GM18505 (cell line): ENCODE results near the gene ZNF438.
"Not testable (repeated sequence)": the region's sequence is repeated elsewhere in the genome, so short reads cannot be mapped to it uniquely, and the experiment has no call there.

ENCODE experiments used
- ATAC-seq: cut with Tn5 transposase; IDR thresholded peaks from one replicate; pipeline ENCODE4 v1.9.1; 2021; ENCODE audit not compliant: unreplicated experiment
- POLR2A ChIP-seq: IDR thresholded peaks from 4 replicates; pipeline ENCODE4 v1.6.1; 2011; ENCODE audit warnings: borderline replicate concordance; ENCODE audit not compliant: insufficient read depth, insufficient read length; ENCODE audit errors: extremely low read depth

ZNF438 gene

GRCh38 chr10:30959836-30960210 is 71.8 kb downstream of the ZNF438 start:
- ATAC-seq, result peak; percentile 22
- no peak for TF ChIP-seq POLR2A

DNA sequence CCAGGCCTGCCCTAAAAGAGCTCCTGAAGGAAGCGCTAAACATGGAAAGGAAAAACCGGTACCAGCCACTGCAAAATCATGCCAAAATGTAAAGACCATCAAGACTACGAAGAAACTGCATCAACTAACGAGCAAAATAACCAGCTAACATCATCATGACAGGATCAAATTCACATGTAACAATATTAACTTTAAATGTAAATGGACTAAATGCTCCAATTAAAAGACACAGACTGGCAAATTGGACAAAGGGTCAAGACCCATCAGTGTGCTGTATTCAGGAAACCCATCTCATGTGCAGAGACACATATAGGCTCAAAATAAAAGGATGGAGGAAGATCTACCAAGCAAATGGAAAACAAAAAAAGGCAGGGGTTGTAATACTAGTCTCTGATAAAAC is 82.4 kb downstream of the ZNF438 start:
- not testable (repeated sequence) for ATAC-seq

DNA sequence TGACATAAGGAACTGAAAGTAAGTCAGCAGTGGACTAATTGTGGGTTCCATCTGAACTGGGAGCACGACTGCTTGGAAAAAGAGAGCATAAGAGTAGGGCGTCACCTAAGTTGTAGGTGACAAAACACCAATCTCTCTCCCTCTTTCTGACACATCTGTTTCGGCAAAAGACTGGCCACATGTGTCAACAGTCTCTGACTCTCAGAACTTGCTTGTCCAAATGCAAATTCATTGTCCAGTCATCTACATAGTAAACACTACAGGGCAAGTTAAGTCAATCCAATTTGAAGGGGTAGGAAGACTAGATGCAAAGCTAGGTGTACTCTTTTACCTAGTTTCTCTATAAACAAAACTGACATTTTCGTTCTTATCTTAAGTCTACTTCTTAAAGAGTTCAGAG is 87.7 kb downstream of the ZNF438 start:
- TF ChIP-seq POLR2A, result no peak
- no peak for ATAC-seq

DNA sequence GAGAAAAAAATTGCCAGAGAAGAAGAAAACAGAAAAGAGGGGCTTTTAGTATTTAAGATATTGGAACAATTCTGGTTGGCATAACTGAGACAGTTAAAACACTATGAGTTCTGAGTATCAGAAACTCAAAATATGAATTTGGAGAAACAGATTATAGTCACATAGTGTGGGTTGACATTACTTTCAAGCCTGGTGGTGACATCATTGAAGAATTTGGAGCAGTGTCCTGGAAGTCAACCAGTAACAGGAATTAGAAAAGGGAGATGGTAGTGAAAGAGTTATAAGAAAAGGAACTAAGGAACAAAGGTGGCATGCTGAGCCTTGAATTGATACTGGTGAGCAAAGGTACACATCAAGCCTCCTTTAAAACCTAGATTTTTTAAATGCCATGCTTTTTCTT is 88.2 kb downstream of the ZNF438 start:
- TF ChIP-seq POLR2A, result no peak
- no peak for ATAC-seq

- TF ChIP-seq POLR2A, result no peak
- no peak for ATAC-seq
Measured at GRCh38 chr10:30940256-30940655, 91.4 kb downstream of the ZNF438 start.

DNA sequence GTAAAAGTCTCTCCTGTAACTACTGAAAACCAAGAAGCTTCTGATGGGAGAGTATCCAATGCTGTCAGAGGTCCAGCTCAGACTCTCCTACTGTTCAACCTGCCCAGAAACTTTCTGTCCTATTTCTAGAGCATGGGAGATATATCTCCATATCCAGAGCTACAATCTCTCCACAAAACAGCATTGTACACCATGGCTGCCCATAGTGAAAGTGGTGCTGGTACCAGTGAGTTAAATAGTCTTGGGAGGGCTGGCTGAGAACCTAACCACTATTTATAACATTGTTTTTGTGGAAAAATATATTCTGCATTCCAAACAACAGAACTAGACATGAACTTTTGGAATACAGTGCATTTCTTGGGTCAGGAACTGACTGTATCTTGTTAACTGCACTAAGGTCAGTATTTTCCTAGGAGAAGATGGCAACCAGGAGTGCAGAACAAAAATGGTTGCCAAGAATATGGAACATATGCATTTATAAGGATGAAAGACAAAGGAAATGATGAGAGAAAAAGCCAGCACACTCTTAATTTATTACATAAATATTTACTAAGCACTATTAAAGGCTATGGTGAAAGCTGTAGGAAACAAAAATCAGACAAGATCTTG is 91.9 kb downstream of the ZNF438 start:
- TF ChIP-seq POLR2A, result no peak
- no peak for ATAC-seq

DNA sequence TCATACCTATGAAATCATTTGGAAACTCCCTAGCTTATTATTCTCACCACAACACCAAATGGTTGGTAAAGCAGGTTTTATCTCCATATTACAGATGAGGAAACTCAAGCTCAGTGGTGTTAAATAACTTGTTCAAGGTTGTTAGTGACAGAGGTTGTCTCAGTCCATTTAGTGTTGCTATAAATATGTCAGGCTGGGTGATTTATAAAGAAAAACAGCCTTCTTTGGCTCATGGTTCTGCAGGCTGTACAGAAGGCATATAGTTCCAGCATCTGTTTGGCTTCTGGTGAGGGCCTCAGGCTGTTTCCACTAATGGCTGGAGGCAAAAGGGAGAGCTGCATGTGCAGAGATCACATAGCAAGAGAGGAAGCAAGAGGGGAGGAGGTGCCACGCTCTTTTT is 96.6 kb downstream of the ZNF438 start:
- no peak for ATAC-seq
- no peak for TF ChIP-seq POLR2A

- ATAC-seq, result no peak
- no peak for TF ChIP-seq POLR2A
Measured at GRCh38 chr10:30931094-30931493, 100.6 kb downstream of the ZNF438 start.

DNA sequence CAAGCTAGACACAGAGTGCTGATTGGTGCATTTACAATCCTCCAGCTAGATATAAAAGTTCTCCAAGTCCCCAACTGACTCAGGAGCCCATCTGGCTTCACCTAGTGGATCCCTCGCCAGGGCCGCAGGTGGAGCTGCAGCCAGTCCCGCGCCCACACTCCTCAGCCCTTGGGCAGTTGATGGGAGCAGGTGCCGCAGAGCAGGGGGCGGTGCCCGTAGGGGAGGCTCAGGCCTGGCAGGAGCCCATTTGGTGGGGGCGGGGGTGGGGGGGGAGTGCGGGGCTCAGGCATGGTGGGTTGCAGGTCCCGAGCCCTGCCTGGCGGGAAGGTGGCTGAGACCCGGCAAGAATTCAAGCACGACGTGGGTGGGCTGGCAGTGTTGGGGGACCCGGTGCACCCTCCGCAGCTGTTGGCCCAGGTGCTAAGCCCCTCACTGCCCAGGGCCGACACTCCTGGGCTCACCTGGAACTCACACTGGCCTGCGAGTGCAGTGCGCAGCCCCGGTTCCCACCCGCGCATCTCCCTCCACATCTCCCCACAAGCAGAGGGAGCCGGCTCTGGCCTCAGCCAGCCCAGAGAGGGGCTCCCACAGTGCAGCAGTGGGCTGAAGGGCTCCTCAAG is 101.7 kb downstream of the ZNF438 start:
- no peak for TF ChIP-seq POLR2A
- ATAC-seq, result no peak

- ATAC-seq, result not testable (repeated sequence)
Measured at GRCh38 chr10:30929311-30929729, 102.3 kb downstream of the ZNF438 start.

DNA sequence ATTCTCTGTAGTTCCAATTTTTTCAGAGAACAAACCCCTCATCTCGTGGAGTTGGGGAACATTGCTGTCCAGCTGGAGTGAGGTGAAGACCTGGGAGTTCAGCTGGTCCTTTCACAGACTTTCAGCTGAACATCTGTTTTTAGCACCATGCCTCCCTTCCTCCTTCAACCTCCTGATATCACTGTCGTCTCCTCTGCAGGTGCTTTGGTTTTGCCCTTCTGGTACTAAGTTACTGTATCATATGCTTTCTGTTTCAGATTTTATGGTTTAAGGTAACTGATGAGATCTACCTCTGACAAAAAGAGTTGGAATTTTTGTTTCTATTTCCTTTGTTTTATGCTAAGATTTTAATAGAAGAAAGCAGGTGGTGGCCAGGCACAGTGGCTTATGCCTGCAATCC is 102.9 kb downstream of the ZNF438 start:
- no peak for ATAC-seq
- no peak for TF ChIP-seq POLR2A

GRCh38 chr10:30918651-30919050 is 113.0 kb downstream of the ZNF438 start:
- ATAC-seq, result no peak
- no peak for TF ChIP-seq POLR2A

GRCh38 chr10:30917789-30918188 is 113.9 kb downstream of the ZNF438 start:
- no peak for TF ChIP-seq POLR2A
- no peak for ATAC-seq

GRCh38 chr10:30917067-30917466 is 114.6 kb downstream of the ZNF438 start:
- no peak for TF ChIP-seq POLR2A
- ATAC-seq, result no peak

DNA sequence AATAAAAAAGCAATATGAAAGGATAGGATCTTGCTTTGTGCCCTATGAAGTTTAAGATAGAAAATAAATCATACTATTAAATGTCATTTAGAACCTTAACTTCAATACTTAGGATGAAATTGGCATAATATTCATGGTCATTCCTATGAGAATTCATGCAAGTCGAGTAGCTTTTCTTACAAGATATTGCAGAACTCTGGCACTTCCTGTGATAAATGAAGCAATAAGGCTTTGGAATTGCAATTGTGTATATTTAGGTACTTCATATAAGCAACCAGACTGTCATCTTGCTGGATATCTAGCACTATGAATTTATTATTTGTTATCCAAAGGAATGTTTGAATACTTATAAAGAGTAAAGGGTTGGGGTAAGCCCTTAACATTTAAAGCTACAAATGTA is 116.5 kb downstream of the ZNF438 start:
- no peak for ATAC-seq
- TF ChIP-seq POLR2A, result no peak
